PC-9 (cell line): ENCODE data around the gene DUSP22. TPM values are rescaled to one million over a fixed set of nuclear protein-coding genes. Genes with fewer than 3 reads are reported as not detected.

Experiments used
- BruUV-seq: library from RNA; stranded (reverse); fragments of 400-500 nt; replicated peaks from 2 replicates; lab custom pipeline; 2021; lab: Mats Ljungman, UMichigan
- CTCF ChIA-PET: fragments of 300-600 bp; sonication (Branson Sonifier 250); formaldehyde crosslinking; loops from one replicate; lab custom pipeline; 2022; ENCODE audit warnings: antibody characterized with exemption; lab: Charles Lee
- POLR2A ChIA-PET: fragments of 300-600 bp; sonication (Branson Sonifier 250); formaldehyde crosslinking; loops from one replicate; lab custom pipeline; 2022; ENCODE audit warnings: antibody characterized with exemption; ENCODE audit not compliant: unreplicated experiment; lab: Charles Lee
- DNase-seq, 2 experiments: peaks; one replicate each; pipeline versions ENCODE4 v3.0.0 to v3.0.0-alpha.2; 2015 to 2022; ENCODE audit warnings: mixed read lengths in 1 of 2
- H2AFZ ChIP-seq: fragments of 200-600 bp; sonication (generic); 2 replicates; pipeline ENCODE4 v1.8.1; 2017; ENCODE audit warnings: antibody characterized with exemption
- H3F3A ChIP-seq: fragments of 200-600 bp; sonication (generic); 2 replicates; pipeline ENCODE4 v1.8.1; 2017; ENCODE audit warnings: antibody characterized with exemption, mild to moderate bottlenecking, low read depth; ENCODE audit not compliant: insufficient read depth
- H3K27ac ChIP-seq: fragments of 200-600 bp; sonication (generic); 2 replicates; pipeline ENCODE4 v1.6.1; 2016; ENCODE audit warnings: mixed run types
- H3K27me3 ChIP-seq: fragments of 200-600 bp; sonication (generic); 2 replicates; pipeline ENCODE4 v1.6.1; 2016; ENCODE audit warnings: low read depth, mixed run types; ENCODE audit not compliant: insufficient read depth
- H3K36me3 ChIP-seq: fragments of 200-600 bp; sonication (generic); 2 replicates; pipeline ENCODE4 v1.6.1; 2016; ENCODE audit warnings: low read depth, mixed run types
- H3K4me1 ChIP-seq: fragments of 200-600 bp; sonication (generic); replicated peaks from 2 replicates; pipeline ENCODE4 v1.6.1; 2016; ENCODE audit warnings: mixed run types; ENCODE audit not compliant: insufficient read depth
- H3K4me2 ChIP-seq: fragments of 200-600 bp; sonication (generic); 2 replicates; pipeline ENCODE4 v1.6.1; 2017; ENCODE audit warnings: mixed run types
- H3K4me3 ChIP-seq: fragments of 200-600 bp; sonication (generic); 2 replicates; pipeline ENCODE4 v1.6.1; 2016; ENCODE audit warnings: mixed run types
- H3K79me2 ChIP-seq: fragments of 200-600 bp; sonication (generic); 2 replicates; pipeline ENCODE4 v1.6.1; 2017; ENCODE audit warnings: low read depth, mixed run types
- H3K9me2 ChIP-seq: fragments of 200-600 bp; sonication (generic); 2 replicates; pipeline ENCODE4 v1.8.1; 2017; ENCODE audit warnings: mild to moderate bottlenecking; ENCODE audit not compliant: insufficient read depth
- H3K9me3 ChIP-seq: fragments of 200-600 bp; sonication (generic); 2 replicates; pipeline ENCODE4 v1.8.1; 2016; ENCODE audit warnings: low read depth; ENCODE audit not compliant: insufficient read depth
- H4K20me1 ChIP-seq: fragments of 200-600 bp; sonication (generic); 2 replicates; pipeline ENCODE4 v1.8.1; 2017; ENCODE audit not compliant: insufficient read depth
- EZH2 ChIP-seq: fragments of 200-600 bp; sonication (generic); IDR thresholded peaks from 2 replicates; pipeline ENCODE4 v1.8.0; 2017; ENCODE audit warnings: antibody characterized with exemption, low read depth
- intact Hi-C: fragments of 100-400 bp; cut with micrococcal nuclease; formaldehyde crosslinking; loops from one replicate; pipeline ENCODE4 v1.10.0; 2022; ENCODE audit not compliant: unreplicated experiment
- total RNA-seq: library from RNA; stranded (reverse); gene quantifications from 2 replicates; pipeline ENCODE4 v1.2.3, GENCODE V29; 2021
- TF ChIP-seq, protein P1 (sequence below): fragments of 200-600 bp; sonication (generic); conservative IDR thresholded peaks from 2 replicates; pipeline ENCODE4 v1.6.1; 2017; ENCODE audit warnings: mixed run types, antibody characterized with exemption, mild to moderate bottlenecking, moderate library complexity

The DUSP22 gene
- total RNA-seq, 1 experiment from 2014 or later = 25.5 TPM

DNA sequence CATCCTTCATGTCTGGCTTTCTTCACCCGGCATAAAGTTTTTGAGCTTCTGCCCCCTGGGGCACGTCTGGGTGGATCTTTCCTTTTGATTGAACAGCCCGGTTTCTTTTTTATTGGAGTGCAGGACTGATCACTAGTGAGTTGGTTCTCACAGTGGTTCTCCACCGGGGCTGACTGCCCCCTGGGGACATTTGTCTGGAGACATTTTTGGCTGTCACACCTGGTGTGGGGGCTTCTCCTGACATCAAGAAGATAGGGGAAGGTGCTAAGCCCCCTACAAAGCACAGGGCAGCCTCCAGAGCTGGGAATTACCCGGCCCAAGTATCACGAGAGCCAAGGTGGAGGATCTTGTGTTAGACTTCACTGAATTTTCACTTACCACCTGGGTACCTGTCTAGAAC, 73.5 kb downstream of the DUSP22 start:
- DNase-seq = no peak
- no peak overlapping the region for H3K4me2 ChIP-seq
- H3K9me2 ChIP-seq = no peaks in the 10 kb centered on the region
- peaks cover 100% of the 10 kb centered on the region for H3K27me3 ChIP-seq
- ChIA-PET CTCF (no interaction called here), POLR2A (no interaction called here)
- no peak overlapping the region for H3K27ac ChIP-seq
- no peaks in the 10 kb centered on the region for H3F3A ChIP-seq
- TF ChIP-seq, protein P1, sequence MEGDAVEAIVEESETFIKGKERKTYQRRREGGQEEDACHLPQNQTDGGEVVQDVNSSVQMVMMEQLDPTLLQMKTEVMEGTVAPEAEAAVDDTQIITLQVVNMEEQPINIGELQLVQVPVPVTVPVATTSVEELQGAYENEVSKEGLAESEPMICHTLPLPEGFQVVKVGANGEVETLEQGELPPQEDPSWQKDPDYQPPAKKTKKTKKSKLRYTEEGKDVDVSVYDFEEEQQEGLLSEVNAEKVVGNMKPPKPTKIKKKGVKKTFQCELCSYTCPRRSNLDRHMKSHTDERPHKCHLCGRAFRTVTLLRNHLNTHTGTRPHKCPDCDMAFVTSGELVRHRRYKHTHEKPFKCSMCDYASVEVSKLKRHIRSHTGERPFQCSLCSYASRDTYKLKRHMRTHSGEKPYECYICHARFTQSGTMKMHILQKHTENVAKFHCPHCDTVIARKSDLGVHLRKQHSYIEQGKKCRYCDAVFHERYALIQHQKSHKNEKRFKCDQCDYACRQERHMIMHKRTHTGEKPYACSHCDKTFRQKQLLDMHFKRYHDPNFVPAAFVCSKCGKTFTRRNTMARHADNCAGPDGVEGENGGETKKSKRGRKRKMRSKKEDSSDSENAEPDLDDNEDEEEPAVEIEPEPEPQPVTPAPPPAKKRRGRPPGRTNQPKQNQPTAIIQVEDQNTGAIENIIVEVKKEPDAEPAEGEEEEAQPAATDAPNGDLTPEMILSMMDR = no peak
- no peak for TF ChIP-seq EZH2
- intact Hi-C loops = no loop called here
- no TSS peak for BruUV-seq
- H3K36me3 ChIP-seq = no peaks in the 10 kb centered on the region
- no peaks in the 10 kb centered on the region for H4K20me1 ChIP-seq
- no peak overlapping the region for H2AFZ ChIP-seq
- no peaks in the 10 kb centered on the region for H3K4me1 ChIP-seq
- H3K79me2 ChIP-seq = no peaks in the 10 kb centered on the region
- H3K4me3 ChIP-seq = no peak overlapping the region
- H3K9me3 ChIP-seq = peaks cover 6% of the 10 kb centered on the region; the same call in 1 of the 2 replicates

DNA sequence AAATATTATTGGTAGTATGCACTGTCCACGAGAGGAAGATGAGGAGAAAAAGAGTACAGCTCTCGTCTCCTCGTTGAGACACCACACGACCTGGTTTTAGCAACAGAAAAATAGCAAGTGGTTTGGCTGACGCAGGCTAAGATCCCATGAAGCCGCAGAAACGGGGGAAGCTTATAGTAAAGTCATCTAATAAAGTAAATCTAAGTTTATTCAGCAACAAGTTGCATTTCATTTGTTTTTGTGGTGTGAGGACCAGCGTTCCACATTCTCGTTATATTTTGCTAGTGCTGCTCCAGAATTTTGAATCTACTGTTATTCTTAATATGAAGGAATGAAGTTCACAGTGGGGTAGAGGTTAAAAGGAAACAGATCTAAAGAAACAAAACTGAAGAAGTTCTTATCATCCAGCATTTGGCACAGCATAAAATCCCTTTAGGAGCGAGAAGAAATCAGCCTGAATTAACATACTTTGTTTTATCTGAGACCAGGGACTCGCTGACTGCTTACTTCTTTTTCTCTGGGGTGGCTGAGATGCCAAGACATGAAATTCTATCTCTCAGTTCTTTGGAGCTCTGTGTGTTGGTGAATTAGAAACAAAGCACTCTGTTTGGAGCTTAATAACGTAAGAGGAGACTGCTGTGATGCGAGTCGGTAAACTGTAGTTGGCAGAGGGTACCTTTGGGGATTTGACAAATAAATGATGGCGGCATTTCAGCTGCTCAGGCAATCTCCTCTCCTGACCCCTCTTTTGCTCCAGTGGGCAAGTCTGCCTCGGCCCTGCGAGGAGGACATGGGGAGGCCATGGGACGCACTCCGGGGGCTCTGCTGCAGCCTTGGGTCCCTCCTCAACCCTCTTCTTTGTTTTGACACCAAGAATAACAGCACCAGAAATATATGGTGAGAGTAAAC, 74.4 kb downstream of the DUSP22 start:
- H3K9me2 ChIP-seq = no peaks in the 10 kb centered on the region
- H3F3A ChIP-seq = no peaks in the 10 kb centered on the region
- ChIA-PET CTCF (no interaction called here), POLR2A (no interaction called here)
- H3K4me3 ChIP-seq = no peak overlapping the region
- H3K4me2 ChIP-seq = no peak overlapping the region
- H3K27me3 ChIP-seq = peaks cover 93% of the 10 kb centered on the region
- H2AFZ ChIP-seq = no peak overlapping the region
- no peaks in the 10 kb centered on the region for H4K20me1 ChIP-seq
- H3K27ac ChIP-seq = no peak overlapping the region
- H3K9me3 ChIP-seq = peaks cover 6% of the 10 kb centered on the region; the same call in 1 of the 2 replicates
- BruUV-seq = no TSS peak
- H3K4me1 ChIP-seq = no peaks in the 10 kb centered on the region
- TF ChIP-seq, protein P1 = no peak
- no peak for TF ChIP-seq EZH2
- intact Hi-C loops = no loop called here
- no peaks in the 10 kb centered on the region for H3K79me2 ChIP-seq
- no peaks in the 10 kb centered on the region for H3K36me3 ChIP-seq
- no peak for DNase-seq

DNA sequence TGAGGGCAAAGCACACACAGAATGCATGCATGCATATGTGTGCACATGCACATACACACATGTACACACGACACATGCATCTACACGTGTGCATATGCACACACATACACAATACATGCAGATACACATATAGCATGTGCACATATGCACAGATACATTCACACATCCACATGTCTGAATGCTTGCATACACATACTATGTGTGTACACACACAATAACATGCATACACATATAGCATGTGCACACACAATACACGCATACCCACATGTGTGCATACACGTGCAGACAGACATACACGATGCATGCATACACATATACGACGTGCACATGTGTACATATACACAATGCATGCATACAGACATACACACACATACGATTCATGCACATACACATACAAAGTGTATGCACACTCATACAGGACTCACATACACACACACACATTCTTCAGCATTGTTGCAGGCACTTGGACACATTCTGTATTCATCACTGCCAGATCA, 75.1 kb downstream of the DUSP22 start:
- CTCF ChIA-PET = no interaction called here
- Histone ChIP-seq H3K36me3 (no peaks in the 10 kb centered on the region), H3K4me3 (no peak overlapping the region), H3K27me3 (peaks cover 88% of the 10 kb centered on the region), H4K20me1 (no peaks in the 10 kb centered on the region), H3K9me2 (no peaks in the 10 kb centered on the region), H3K79me2 (no peaks in the 10 kb centered on the region), H2AFZ (no peak overlapping the region), H3K9me3 (peaks cover 6% of the 10 kb centered on the region; the same call in 1 of the 2 replicates), H3K27ac (no peak overlapping the region), H3F3A (no peaks in the 10 kb centered on the region), H3K4me2 (no peak overlapping the region), H3K4me1 (no peaks in the 10 kb centered on the region)
- no peak for TF ChIP-seq EZH2
- TF ChIP-seq, protein P1 = no peak
- DNase-seq = no peak
- POLR2A ChIA-PET = no interaction called here
- intact Hi-C loops = no loop called here
- no TSS peak for BruUV-seq
